ENCODE measurements around the gene SIX5. TPM values are rescaled to one million over a fixed set of nuclear protein-coding genes. Genes with fewer than 3 reads are reported as not detected.

SIX5 gene
- total RNA-seq, 1 donor from 2014 or later = 5.0 TPM

Other genes starting within 250 kb of the SIX5 start
- 3.1 and 5.4 TPM in 2 replicates for gene OPA3, start 184.4 kb downstream of the SIX5 start, total RNA-seq
- gene GPR4, start 167.0 kb downstream of the SIX5 start, total RNA-seq = 1.1 and 1.6 TPM in 2 replicates
- 8.9 and 15.1 TPM in 2 replicates for gene EML2, start 129.9 kb downstream of the SIX5 start, total RNA-seq
- gene GIPR, start 101.0 kb downstream of the SIX5 start, total RNA-seq = under 0.01 TPM in 2 replicates
- gene SNRPD2, start 77.3 kb downstream of the SIX5 start, total RNA-seq = 331 and 391 TPM in 2 replicates
- gene QPCTL, start 76.6 kb downstream of the SIX5 start, total RNA-seq = 5.9 and 7.7 TPM in 2 replicates
- gene FBXO46, start 38.4 kb downstream of the SIX5 start, total RNA-seq = 3.5 and 4.4 TPM in 2 replicates
- not detected in 2 replicates for gene MEIOSIN, start 35.8 kb downstream of the SIX5 start, total RNA-seq
- gene DMPK, start 13.2 kb upstream of the SIX5 start, total RNA-seq = 4.4 and 7.7 TPM in 2 replicates
- 11.6 and 19.4 TPM in 2 replicates for gene DMWD, start 23.6 kb upstream of the SIX5 start, total RNA-seq
- gene RSPH6A, start 46.1 kb upstream of the SIX5 start, total RNA-seq = under 0.01 TPM in 2 replicates
- 18.1 and 21.4 TPM in 2 replicates for gene SYMPK, start 93.9 kb upstream of the SIX5 start, total RNA-seq
- gene FOXA3, start 95.1 kb upstream of the SIX5 start, total RNA-seq = under 0.01 TPM in 2 replicates
- gene IRF2BP1, start 116.9 kb upstream of the SIX5 start, total RNA-seq = 13.1 and 20.0 TPM in 2 replicates
- 0.87 and 1.2 TPM in 2 replicates for gene MYPOP, start 133.4 kb upstream of the SIX5 start, total RNA-seq
- not detected in 2 replicates for gene NANOS2, start 145.5 kb upstream of the SIX5 start, total RNA-seq
- gene NOVA2, start 204.6 kb upstream of the SIX5 start, total RNA-seq = 3.7 and 6.2 TPM in 2 replicates
- 3.3 and 6.0 TPM in 2 replicates for gene CCDC61, start 226.2 kb upstream of the SIX5 start, total RNA-seq